Activated B cell treated with CpG ODN at 0.5 μM for 24 hours (primary cell): Measurements from ENCODE around the gene GRIP1. TPM values are rescaled to one million over a fixed set of nuclear protein-coding genes. Genes with fewer than 3 reads are reported as not detected.

Experiments
- ATAC-seq: fragments of 200-7000 bp; cut with Tn5 transposase; one replicate; pipeline ENCODE4 v1.10.0; 2021; ENCODE audit warnings: low read depth, mild to moderate bottlenecking, moderate library complexity
- CTCF ChIA-PET: fragments of 350-600 bp; sonication (Branson Sonifier 250); formaldehyde crosslinking; loops from one replicate; lab custom pipeline; 2021; ENCODE audit warnings: antibody characterized with exemption; lab: Charles Lee
- POLR2A ChIA-PET: fragments of 350-600 bp; sonication (Branson Sonifier 250); formaldehyde crosslinking; loops from one replicate; lab custom pipeline; 2021; ENCODE audit warnings: antibody characterized with exemption; lab: Charles Lee
- DNase-seq: peaks from one replicate; pipeline ENCODE4 v3.0.0; 2022
- H3K27ac Mint-ChIP-seq: one replicate; pipeline ENCODE4 v1.8.0; 2020; ENCODE audit warnings: mixed read lengths
- H3K27me3 Mint-ChIP-seq: one replicate; pipeline ENCODE4 v1.8.0; 2021; ENCODE audit warnings: mixed read lengths
- H3K36me3 Mint-ChIP-seq: one replicate; pipeline ENCODE4 v1.8.0; 2021; ENCODE audit warnings: low read depth, mixed read lengths
- H3K4me1 Mint-ChIP-seq: one replicate; pipeline ENCODE4 v1.8.0; 2021; ENCODE audit warnings: mixed read lengths
- H3K4me3 Mint-ChIP-seq: one replicate; pipeline ENCODE4 v1.8.0; 2020; ENCODE audit warnings: mild to moderate bottlenecking, mixed read lengths
- H3K9me3 Mint-ChIP-seq: one replicate; pipeline ENCODE4 v1.8.0; 2020; ENCODE audit warnings: mixed read lengths
- intact Hi-C: fragments of 100-400 bp; cut with micrococcal nuclease; formaldehyde crosslinking; loops from one replicate; pipeline ENCODE4 v1.15.1; 2024
- total RNA-seq: library from RNA; stranded (reverse); gene quantifications from 2 replicates; pipeline ENCODE4 v1.2.3, GENCODE V29; 2022
- TF ChIP-seq, protein P1 (sequence below): fragments of 200-600 bp; IDR thresholded peaks from one replicate; pipeline ENCODE4 v1.8.0; 2022; ENCODE audit warnings: antibody characterized with exemption, mild to moderate bottlenecking

The GRIP1 gene
- total RNA-seq, 1 donor from 2014 or later: 0.49 TPM

GRCh38 chr12:66467932-66468331 is 210.9 kb downstream of the GRIP1 start:
- intact Hi-C loops: no loop called here
- TF ChIP-seq, protein P1, sequence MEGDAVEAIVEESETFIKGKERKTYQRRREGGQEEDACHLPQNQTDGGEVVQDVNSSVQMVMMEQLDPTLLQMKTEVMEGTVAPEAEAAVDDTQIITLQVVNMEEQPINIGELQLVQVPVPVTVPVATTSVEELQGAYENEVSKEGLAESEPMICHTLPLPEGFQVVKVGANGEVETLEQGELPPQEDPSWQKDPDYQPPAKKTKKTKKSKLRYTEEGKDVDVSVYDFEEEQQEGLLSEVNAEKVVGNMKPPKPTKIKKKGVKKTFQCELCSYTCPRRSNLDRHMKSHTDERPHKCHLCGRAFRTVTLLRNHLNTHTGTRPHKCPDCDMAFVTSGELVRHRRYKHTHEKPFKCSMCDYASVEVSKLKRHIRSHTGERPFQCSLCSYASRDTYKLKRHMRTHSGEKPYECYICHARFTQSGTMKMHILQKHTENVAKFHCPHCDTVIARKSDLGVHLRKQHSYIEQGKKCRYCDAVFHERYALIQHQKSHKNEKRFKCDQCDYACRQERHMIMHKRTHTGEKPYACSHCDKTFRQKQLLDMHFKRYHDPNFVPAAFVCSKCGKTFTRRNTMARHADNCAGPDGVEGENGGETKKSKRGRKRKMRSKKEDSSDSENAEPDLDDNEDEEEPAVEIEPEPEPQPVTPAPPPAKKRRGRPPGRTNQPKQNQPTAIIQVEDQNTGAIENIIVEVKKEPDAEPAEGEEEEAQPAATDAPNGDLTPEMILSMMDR: no peak
- CTCF ChIA-PET: no interaction called here
- POLR2A ChIA-PET: interaction anchor here (0.5 kb wide), 1 partner anchor 193 kb away, joined by 4 read pairs; no protein-coding TSS in a partner anchor
- H3K4me1 Mint-ChIP-seq: no peaks in the 10 kb centered on the region
- ATAC-seq (no peak), DNase-seq (no peak)
- no peaks in the 10 kb centered on the region for H3K36me3 Mint-ChIP-seq
- no peak overlapping the region for H3K4me3 Mint-ChIP-seq
- H3K27ac Mint-ChIP-seq: no peak overlapping the region
- no peaks in the 10 kb centered on the region for H3K9me3 Mint-ChIP-seq
- peaks cover 9% of the 10 kb centered on the region for H3K27me3 Mint-ChIP-seq

DNA sequence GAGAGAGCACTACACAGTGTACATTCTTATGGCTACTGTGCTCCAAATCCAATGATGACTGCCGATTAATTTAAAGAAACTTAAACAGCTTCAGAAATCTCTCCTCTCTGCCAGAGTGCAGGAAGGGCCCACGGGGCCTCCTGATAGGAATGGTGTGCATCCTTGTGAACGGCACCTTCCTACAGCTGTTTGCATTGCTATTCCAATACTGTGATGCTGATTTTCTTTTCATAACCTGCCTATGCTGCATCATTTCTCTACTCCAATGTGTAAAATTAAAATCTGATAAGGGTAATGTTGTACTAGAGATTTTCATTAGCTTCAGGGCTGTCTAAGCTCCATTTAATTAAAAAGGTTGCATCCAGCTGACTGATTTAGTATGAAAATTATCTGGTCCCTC is 217.5 kb downstream of the GRIP1 start:
- H3K9me3 Mint-ChIP-seq: no peaks in the 10 kb centered on the region
- no peak overlapping the region for H3K4me3 Mint-ChIP-seq
- TF ChIP-seq, protein P1: no peak
- H3K27ac Mint-ChIP-seq: no peak overlapping the region
- CTCF ChIA-PET: no interaction called here
- DNase-seq: no peak
- no peaks in the 10 kb centered on the region for H3K4me1 Mint-ChIP-seq
- intact Hi-C loops: no loop called here
- no peaks in the 10 kb centered on the region for H3K36me3 Mint-ChIP-seq
- no peak for ATAC-seq
- H3K27me3 Mint-ChIP-seq: no peaks in the 10 kb centered on the region
- POLR2A ChIA-PET: no interaction called here

- H3K27ac Mint-ChIP-seq: no peak overlapping the region
- intact Hi-C loops: no loop called here
- no peak for ATAC-seq
Observed at GRCh38 chr12:66459944-66460482, 218.9 kb downstream of the GRIP1 start.

GRCh38 chr12:66456612-66457011 is 222.3 kb downstream of the GRIP1 start:
- H3K27ac Mint-ChIP-seq: no peak overlapping the region
- ATAC-seq (no peak), DNase-seq (no peak)
- TF ChIP-seq, protein P1: no peak
- no peaks in the 10 kb centered on the region for H3K36me3 Mint-ChIP-seq
- POLR2A ChIA-PET: no interaction called here
- no peaks in the 10 kb centered on the region for H3K4me1 Mint-ChIP-seq
- peaks cover 2% of the 10 kb centered on the region for H3K27me3 Mint-ChIP-seq
- CTCF ChIA-PET: no interaction called here
- intact Hi-C loops: no loop called here
- H3K4me3 Mint-ChIP-seq: no peak overlapping the region
- no peaks in the 10 kb centered on the region for H3K9me3 Mint-ChIP-seq

More at GRCh38 chr12:66459944-66460482, 218.9 kb downstream of the GRIP1 start:
- Mint-ChIP-seq H3K27me3 (peaks cover 2% of the 10 kb centered on the region), H3K9me3 (no peaks in the 10 kb centered on the region), H3K36me3 (no peaks in the 10 kb centered on the region), H3K4me1 (no peaks in the 10 kb centered on the region), H3K4me3 (no peak overlapping the region)
- CTCF ChIA-PET: interaction anchor here (0.5 kb wide), 1 partner anchor 188 kb away, joined by 3 read pairs; no protein-coding TSS in a partner anchor
- TF ChIP-seq, protein P1: no peak
- DNase-seq: no peak
- POLR2A ChIA-PET: interaction anchor here (0.5 kb wide), 1 partner anchor 1559 kb away, joined by 3 read pairs; no protein-coding TSS in a partner anchor

GRCh38 chr12:66453844-66454243 is 225.0 kb downstream of the GRIP1 start:
- ChIA-PET POLR2A (no interaction called here), CTCF (no interaction called here)
- ATAC-seq (no peak), DNase-seq (no peak)
- H3K4me1 Mint-ChIP-seq: no peaks in the 10 kb centered on the region
- no peaks in the 10 kb centered on the region for H3K36me3 Mint-ChIP-seq
- peaks cover 2% of the 10 kb centered on the region for H3K27me3 Mint-ChIP-seq
- H3K4me3 Mint-ChIP-seq: no peak overlapping the region
- TF ChIP-seq, protein P1: no peak
- H3K9me3 Mint-ChIP-seq: no peaks in the 10 kb centered on the region
- intact Hi-C loops: no loop called here
- H3K27ac Mint-ChIP-seq: no peak overlapping the region
